ENCODE data around the gene TRMT11.

DNA sequence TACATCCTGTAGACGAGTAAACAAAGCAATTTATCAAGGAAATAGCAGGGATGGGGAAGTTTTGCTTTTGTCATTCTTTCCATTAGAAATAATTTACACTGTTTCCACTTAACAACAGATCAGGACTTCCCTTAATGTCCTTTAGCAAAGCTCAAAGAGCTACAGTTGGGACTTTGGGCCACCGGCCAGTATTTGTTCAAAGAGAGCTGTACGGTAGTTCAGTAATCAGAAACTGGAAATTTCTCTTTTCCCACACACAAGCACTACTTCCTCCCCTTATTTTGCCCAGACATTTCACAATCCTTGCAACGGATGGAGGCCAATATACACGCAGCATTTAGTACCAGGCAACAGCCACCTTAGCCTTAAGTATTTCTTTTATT is 41.9 kb upstream of the TRMT11 start:
- TF ChIP-seq CTCF (IDR thresholded peaks at IDR 0.05 in 8 of 11, conservative IDR thresholded peaks at IDR 0.05 in 3 of 11) (no peak), POLR2A (IDR thresholded peaks at IDR 0.05) (no peak)

All from spleen (tissue), 7 donors.